Dermis microvascular lymphatic vessel endothelial cell (primary cell): ENCODE measurements around the gene CAPZA2. TPM values are rescaled to one million over a fixed set of nuclear protein-coding genes. Genes with fewer than 3 reads are reported as not detected.
"Not testable (repeated sequence)": the region's sequence is repeated elsewhere in the genome, so short reads cannot be mapped to it uniquely, and the experiment has no call there.

ENCODE experiments used
- DNase-seq, 2 donors: peaks; one replicate each; pipeline versions ENCODE4 v3.0.0 to v3.0.0-alpha.2; 2010; ENCODE audit warnings: low read depth in 2 of 2
- total RNA-seq: library from RNA; depleted of rRNA; stranded (reverse); fragments of >200 nt; gene quantifications from 2 replicates; pipeline ENCODE4 v1.2.1, GENCODE V29; 2014

The CAPZA2 gene
- 149 and 184 TPM in 2 replicates for total RNA-seq

GRCh38 chr7:116862234-116862950 lies at the start of gene CAPZA2:
CAPZA2 (plus strand) TSS chr7:116862587; CDS start chr7:116862612, 25 bp downstream.
- DNase-seq = peak; percentile 69 to 92

GRCh38 chr7:116812860-116813259 lies 49.5 kb upstream of the CAPZA2 start:
- DNase-seq = no peak

GRCh38 chr7:116813371-116813770 lies 49.0 kb upstream of the CAPZA2 start:
- DNase-seq = not testable (repeated sequence)

- DNase-seq = no peak
Observed at GRCh38 chr7:116815041-116815440, 47.3 kb upstream of the CAPZA2 start.

- no peak for DNase-seq
Observed at GRCh38 chr7:116820149-116820548, 42.2 kb upstream of the CAPZA2 start.

- DNase-seq = not testable (repeated sequence)
Observed at GRCh38 chr7:116821647-116822046, 40.7 kb upstream of the CAPZA2 start.

GRCh38 chr7:116824449-116824848 lies 37.9 kb upstream of the CAPZA2 start:
- DNase-seq = no peak

GRCh38 chr7:116828281-116828680 lies 34.1 kb upstream of the CAPZA2 start:
- no peak for DNase-seq

- DNase-seq = no peak
Observed at GRCh38 chr7:116829041-116829440, 33.3 kb upstream of the CAPZA2 start.

- no peak for DNase-seq
Observed at GRCh38 chr7:116829493-116829892, 32.9 kb upstream of the CAPZA2 start.

- DNase-seq = no peak
Observed at GRCh38 chr7:116832692-116833091, 29.7 kb upstream of the CAPZA2 start.

GRCh38 chr7:116834815-116835504 lies 27.4 kb upstream of the CAPZA2 start:
- no peak for DNase-seq

- no peak for DNase-seq
Observed at GRCh38 chr7:116836048-116836447, 26.3 kb upstream of the CAPZA2 start.

- DNase-seq = no peak
Observed at GRCh38 chr7:116836911-116837310, 25.5 kb upstream of the CAPZA2 start.

- no peak for DNase-seq
Observed at GRCh38 chr7:116837586-116837985, 24.8 kb upstream of the CAPZA2 start.

GRCh38 chr7:116840256-116840655 lies 22.1 kb upstream of the CAPZA2 start:
- DNase-seq = no peak

GRCh38 chr7:116842371-116842770 lies 20.0 kb upstream of the CAPZA2 start:
- no peak for DNase-seq

- no peak for DNase-seq
Observed at GRCh38 chr7:116843378-116843777, 19.0 kb upstream of the CAPZA2 start.

GRCh38 chr7:116851175-116851574 lies 11.2 kb upstream of the CAPZA2 start:
- DNase-seq = no peak

GRCh38 chr7:116851671-116852070 lies 10.7 kb upstream of the CAPZA2 start:
- no peak for DNase-seq

- no peak for DNase-seq
Observed at GRCh38 chr7:116854132-116854531, 8.3 kb upstream of the CAPZA2 start.

- no peak for DNase-seq
Observed at GRCh38 chr7:116857052-116857451, 5.3 kb upstream of the CAPZA2 start.

- peak in 1 of 2 donors; percentile 36 for DNase-seq
Observed at GRCh38 chr7:116859323-116859722, 3.1 kb upstream of the CAPZA2 start.
